Measurements from ENCODE around the gene MSX1. TPM values are rescaled to one million over a fixed set of nuclear protein-coding genes. Genes with fewer than 3 reads are reported as not detected.
"Not testable (repeated sequence)": the region's sequence is repeated elsewhere in the genome, so short reads cannot be mapped to it uniquely, and the experiment has no call there.

Gene MSX1
- total RNA-seq, 1 donor from 2014 or later, result 3.4 TPM

- Histone ChIP-seq H3K4me3 (no peak overlapping the region), H3K4me1 (no peaks in the 10 kb centered on the region), H3K27me3 (ENCODE audit: low read depth) (peaks cover 43% of the 10 kb centered on the region), H3K36me3 (no peaks in the 10 kb centered on the region), H3K9me3 (replicated peaks) (peaks cover 30% of the 10 kb centered on the region), H3K27ac (replicated peaks) (no peak overlapping the region)
- intact Hi-C loops (cut with micrococcal nuclease), result no loop called here
- no peak for DNase-seq
- TF ChIP-seq CTCF (IDR thresholded peaks at IDR 0.05; ENCODE audit: borderline replicate concordance), result no peak
Observed at GRCh38 chr4:4819213-4819606, 40.3 kb upstream of the MSX1 start.

GRCh38 chr4:4820261-4820660 is 39.2 kb upstream of the MSX1 start:
- intact Hi-C loops (cut with micrococcal nuclease), result no loop called here
- H3K27me3 ChIP-seq (ENCODE audit: low read depth), result peaks cover 41% of the 10 kb centered on the region
- peaks cover 30% of the 10 kb centered on the region for H3K9me3 ChIP-seq (replicated peaks)
- no peak for DNase-seq
- no peak for TF ChIP-seq CTCF (IDR thresholded peaks at IDR 0.05; ENCODE audit: borderline replicate concordance)
- H3K27ac ChIP-seq (replicated peaks), result no peak overlapping the region
- H3K4me3 ChIP-seq, result no peak overlapping the region
- H3K4me1 ChIP-seq, result no peaks in the 10 kb centered on the region
- no peaks in the 10 kb centered on the region for H3K36me3 ChIP-seq

GRCh38 chr4:4820739-4821138 is 38.7 kb upstream of the MSX1 start:
- no peaks in the 10 kb centered on the region for H3K4me1 ChIP-seq
- no peaks in the 10 kb centered on the region for H3K36me3 ChIP-seq
- peaks cover 42% of the 10 kb centered on the region for H3K27me3 ChIP-seq (ENCODE audit: low read depth)
- no peak for TF ChIP-seq CTCF (IDR thresholded peaks at IDR 0.05; ENCODE audit: borderline replicate concordance)
- H3K4me3 ChIP-seq, result no peak overlapping the region
- intact Hi-C loops (cut with micrococcal nuclease), result no loop called here
- no peak for DNase-seq
- H3K9me3 ChIP-seq (replicated peaks), result peaks cover 30% of the 10 kb centered on the region
- H3K27ac ChIP-seq (replicated peaks), result no peak overlapping the region

GRCh38 chr4:4821577-4821976 is 37.9 kb upstream of the MSX1 start:
- no peak for DNase-seq
- Histone ChIP-seq H3K9me3 (replicated peaks) (peaks cover 26% of the 10 kb centered on the region), H3K27me3 (ENCODE audit: low read depth) (peaks cover 41% of the 10 kb centered on the region), H3K4me3 (no peak overlapping the region), H3K4me1 (no peaks in the 10 kb centered on the region), H3K27ac (replicated peaks) (no peak overlapping the region), H3K36me3 (no peaks in the 10 kb centered on the region)
- no peak for TF ChIP-seq CTCF (IDR thresholded peaks at IDR 0.05; ENCODE audit: borderline replicate concordance)
- intact Hi-C loops (cut with micrococcal nuclease), result no loop called here

- intact Hi-C loops (cut with micrococcal nuclease); H3K4me3 ChIP-seq: not testable (repeated sequence)
Observed at GRCh38 chr4:4822286-4822685, 37.2 kb upstream of the MSX1 start.

GRCh38 chr4:4823621-4824162 is 35.8 kb upstream of the MSX1 start:
- intact Hi-C loops (cut with micrococcal nuclease), result no loop called here
- no peaks in the 10 kb centered on the region for H3K36me3 ChIP-seq
- no peak for DNase-seq

More at GRCh38 chr4:4822286-4822685, 37.2 kb upstream of the MSX1 start:
- Histone ChIP-seq H3K9me3 (replicated peaks) (peaks cover 19% of the 10 kb centered on the region), H3K27me3 (ENCODE audit: low read depth) (peaks cover 41% of the 10 kb centered on the region)
- H3K4me1 ChIP-seq; H3K27ac ChIP-seq (replicated peaks); DNase-seq; H3K36me3 ChIP-seq: not testable (repeated sequence)

More at GRCh38 chr4:4823621-4824162, 35.8 kb upstream of the MSX1 start:
- no peak for TF ChIP-seq CTCF (IDR thresholded peaks at IDR 0.05; ENCODE audit: borderline replicate concordance)
- H3K27ac ChIP-seq (replicated peaks), result no peak overlapping the region
- H3K27me3 ChIP-seq (ENCODE audit: low read depth), result peaks cover 41% of the 10 kb centered on the region
- no peak overlapping the region for H3K4me3 ChIP-seq
- H3K4me1 ChIP-seq, result no peaks in the 10 kb centered on the region
- peaks cover 16% of the 10 kb centered on the region for H3K9me3 ChIP-seq (replicated peaks)
